IPS-20b (cell line): ENCODE results near the gene GUCA2B.

Source experiments
- H3K27ac ChIP-seq: one replicate; pipeline ENCODE4 v1.5.1; 2013; ENCODE audit warnings: low read length
- H3K27me3 ChIP-seq: 2 replicates; pipeline ENCODE4 v1.6.1; 2013; ENCODE audit warnings: mild to moderate bottlenecking, low read length, inconsistent platforms; ENCODE audit not compliant: insufficient read depth
- H3K36me3 ChIP-seq: 2 replicates; pipeline ENCODE4 v1.6.1; 2013; ENCODE audit warnings: low read depth, mild to moderate bottlenecking, inconsistent platforms, low read length, moderate library complexity; ENCODE audit not compliant: insufficient read depth
- H3K4me1 ChIP-seq: 2 replicates; pipeline ENCODE4 v1.6.1; 2013; ENCODE audit warnings: mild to moderate bottlenecking, control low read depth, inconsistent platforms, low read length, moderate library complexity; ENCODE audit not compliant: insufficient read depth
- H3K4me3 ChIP-seq: 2 replicates; pipeline ENCODE4 v1.5.1; 2013; ENCODE audit warnings: mild to moderate bottlenecking, low read length, inconsistent platforms
- H3K9ac ChIP-seq: 2 replicates; pipeline ENCODE4 v1.6.1; 2013; ENCODE audit warnings: low read depth, mild to moderate bottlenecking, inconsistent platforms, low read length, moderate library complexity
- H3K9me3 ChIP-seq: 2 replicates; pipeline ENCODE4 v1.6.1; 2013; ENCODE audit warnings: mild to moderate bottlenecking, low read depth, low read length, inconsistent platforms; ENCODE audit not compliant: insufficient read depth

Gene GUCA2B

DNA sequence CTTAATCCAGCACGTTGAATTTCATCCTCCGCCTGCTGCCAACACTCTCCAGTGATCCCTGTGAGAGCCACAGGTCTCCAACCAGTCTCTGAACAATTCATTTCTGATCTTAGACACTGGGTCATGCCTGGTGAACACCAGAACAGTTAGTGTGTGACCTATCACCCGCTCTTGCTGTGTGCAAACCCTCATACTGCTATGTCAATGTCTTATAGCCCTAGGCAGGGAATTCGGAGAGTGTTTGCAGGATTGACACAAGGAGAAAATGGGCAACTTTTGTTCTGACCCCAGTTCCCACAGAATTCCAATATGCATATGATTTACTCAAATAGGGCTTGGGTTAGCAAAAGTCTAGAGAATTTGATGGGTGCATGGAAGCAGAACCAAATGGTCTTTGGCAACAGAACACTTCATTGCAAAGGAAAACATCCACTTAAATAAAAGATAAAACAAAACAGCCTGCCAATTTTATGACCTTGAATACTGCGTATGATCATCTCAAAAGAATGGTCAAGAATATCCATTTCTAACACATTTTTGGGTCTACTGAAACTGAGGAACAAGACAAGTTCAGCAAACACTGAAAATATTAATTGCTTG lies 23.0 kb upstream of the GUCA2B start:
- Histone ChIP-seq H3K9me3 (no peaks in the 10 kb centered on the region), H3K27me3 (no peaks in the 10 kb centered on the region), H3K4me1 (no peaks in the 10 kb centered on the region), H3K9ac (no peak overlapping the region), H3K27ac (no peak overlapping the region), H3K36me3 (no peaks in the 10 kb centered on the region), H3K4me3 (no peak overlapping the region)

GRCh38 chr1:42133390-42133789 lies 19.8 kb upstream of the GUCA2B start:
- H3K4me3 ChIP-seq, result no peak overlapping the region

GRCh38 chr1:42133809-42134526 lies 19.2 kb upstream of the GUCA2B start:
- H3K4me1 ChIP-seq, result no peaks in the 10 kb centered on the region
- H3K27ac ChIP-seq, result no peak overlapping the region
- no peak overlapping the region for H3K9ac ChIP-seq
- no peak overlapping the region for H3K4me3 ChIP-seq
- H3K36me3 ChIP-seq, result no peaks in the 10 kb centered on the region
- no peaks in the 10 kb centered on the region for H3K27me3 ChIP-seq
- no peaks in the 10 kb centered on the region for H3K9me3 ChIP-seq

More at GRCh38 chr1:42133390-42133789, 19.8 kb upstream of the GUCA2B start:
- no peak overlapping the region for H3K27ac ChIP-seq
- no peaks in the 10 kb centered on the region for H3K9me3 ChIP-seq
- no peaks in the 10 kb centered on the region for H3K36me3 ChIP-seq
- no peaks in the 10 kb centered on the region for H3K27me3 ChIP-seq
- H3K9ac ChIP-seq, result no peak overlapping the region
- no peaks in the 10 kb centered on the region for H3K4me1 ChIP-seq

- Histone ChIP-seq H3K9me3 (no peaks in the 10 kb centered on the region), H3K27ac (no peak overlapping the region), H3K4me1 (no peaks in the 10 kb centered on the region), H3K27me3 (no peaks in the 10 kb centered on the region), H3K36me3 (no peaks in the 10 kb centered on the region), H3K9ac (no peak overlapping the region), H3K4me3 (no peak overlapping the region)
These were observed 17.8 kb upstream of the GUCA2B start for GRCh38 chr1:42135426-42135825.

GRCh38 chr1:42136466-42136865 lies 16.7 kb upstream of the GUCA2B start:
- Histone ChIP-seq H3K9me3 (no peaks in the 10 kb centered on the region), H3K4me3 (no peak overlapping the region), H3K9ac (no peak overlapping the region), H3K27ac (no peak overlapping the region), H3K27me3 (no peaks in the 10 kb centered on the region), H3K4me1 (no peaks in the 10 kb centered on the region), H3K36me3 (no peaks in the 10 kb centered on the region)

DNA sequence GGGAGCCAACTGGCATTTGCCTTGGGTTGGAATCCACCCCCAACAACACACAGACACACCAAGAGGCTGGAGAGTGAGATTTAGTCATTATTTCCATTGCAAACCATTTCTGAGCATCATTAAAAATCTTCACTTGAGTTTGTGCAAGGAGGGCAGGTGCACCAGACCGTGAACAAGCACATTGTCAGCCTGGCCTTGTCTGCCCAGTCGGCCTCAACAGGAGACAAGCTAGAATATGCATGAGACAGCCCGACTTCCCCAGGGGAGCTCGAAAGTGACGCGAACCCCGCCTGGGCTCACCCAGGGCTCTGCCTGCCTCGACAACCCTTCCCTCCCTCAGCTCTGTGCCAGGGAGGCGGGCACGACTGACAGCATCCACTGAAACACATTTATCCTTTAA lies 15.4 kb upstream of the GUCA2B start:
- Histone ChIP-seq H3K27ac (no peak overlapping the region), H3K36me3 (no peaks in the 10 kb centered on the region), H3K27me3 (no peaks in the 10 kb centered on the region), H3K9ac (no peak overlapping the region), H3K4me3 (no peak overlapping the region), H3K4me1 (no peaks in the 10 kb centered on the region), H3K9me3 (no peaks in the 10 kb centered on the region)

GRCh38 chr1:42138586-42138985 lies 14.6 kb upstream of the GUCA2B start:
- Histone ChIP-seq H3K27me3 (no peaks in the 10 kb centered on the region), H3K9me3 (no peaks in the 10 kb centered on the region), H3K4me1 (no peaks in the 10 kb centered on the region)

GRCh38 chr1:42139444-42139843 lies 13.8 kb upstream of the GUCA2B start:
- no peaks in the 10 kb centered on the region for H3K4me1 ChIP-seq
- no peak overlapping the region for H3K27ac ChIP-seq
- H3K36me3 ChIP-seq, result no peaks in the 10 kb centered on the region
- H3K4me3 ChIP-seq, result no peak overlapping the region
- H3K9ac ChIP-seq, result no peak overlapping the region
- no peaks in the 10 kb centered on the region for H3K9me3 ChIP-seq
- no peaks in the 10 kb centered on the region for H3K27me3 ChIP-seq

More at GRCh38 chr1:42138586-42138985, 14.6 kb upstream of the GUCA2B start:
- no peak overlapping the region for H3K4me3 ChIP-seq
- H3K27ac ChIP-seq, result no peak overlapping the region
- no peak overlapping the region for H3K9ac ChIP-seq
- H3K36me3 ChIP-seq, result no peaks in the 10 kb centered on the region

DNA sequence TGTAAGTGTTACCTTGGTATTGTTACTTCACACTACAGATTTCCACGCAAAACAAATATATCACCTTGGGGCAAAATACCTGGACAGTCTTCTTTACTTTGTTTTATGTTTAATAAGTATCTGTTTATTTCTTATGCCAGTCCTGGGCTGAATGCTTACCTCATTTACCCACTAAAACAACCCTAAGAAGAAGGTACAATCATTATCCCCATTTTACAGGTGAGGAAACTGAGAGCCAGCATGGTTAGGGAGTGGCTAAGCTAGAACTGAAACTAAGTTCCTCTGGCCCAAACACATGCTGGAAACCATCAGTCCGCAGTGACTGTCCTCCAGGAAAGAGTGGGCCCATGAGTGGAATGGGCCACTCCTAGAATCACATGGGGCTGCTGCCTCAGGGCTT lies 13.0 kb upstream of the GUCA2B start:
- Histone ChIP-seq H3K27me3 (no peaks in the 10 kb centered on the region), H3K36me3 (no peaks in the 10 kb centered on the region), H3K9me3 (no peaks in the 10 kb centered on the region), H3K4me1 (no peaks in the 10 kb centered on the region), H3K27ac (no peak overlapping the region), H3K9ac (no peak overlapping the region), H3K4me3 (no peak overlapping the region)

DNA sequence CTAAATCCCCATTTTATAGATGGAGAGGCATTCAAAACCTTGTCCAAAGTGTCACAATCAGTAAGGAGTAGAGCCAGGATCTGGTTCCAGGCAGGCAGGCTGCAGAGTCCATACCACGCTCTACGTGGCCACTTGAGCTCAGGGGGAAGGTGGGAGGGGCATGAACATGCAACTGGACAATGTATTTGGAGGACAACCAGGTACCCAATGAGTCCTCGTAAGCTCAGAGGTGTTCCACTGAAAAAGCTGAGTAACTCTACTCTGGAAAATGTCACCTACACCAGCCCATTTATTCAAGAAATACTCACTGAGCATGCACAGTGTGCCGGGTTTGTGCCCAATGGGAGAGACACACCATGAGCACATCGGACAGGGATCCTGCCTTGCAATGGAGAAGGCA lies 11.2 kb upstream of the GUCA2B start:
- Histone ChIP-seq H3K4me1 (no peaks in the 10 kb centered on the region), H3K4me3 (no peak overlapping the region), H3K27me3 (no peaks in the 10 kb centered on the region), H3K36me3 (no peaks in the 10 kb centered on the region), H3K9ac (no peak overlapping the region), H3K27ac (no peak overlapping the region), H3K9me3 (no peaks in the 10 kb centered on the region)

DNA sequence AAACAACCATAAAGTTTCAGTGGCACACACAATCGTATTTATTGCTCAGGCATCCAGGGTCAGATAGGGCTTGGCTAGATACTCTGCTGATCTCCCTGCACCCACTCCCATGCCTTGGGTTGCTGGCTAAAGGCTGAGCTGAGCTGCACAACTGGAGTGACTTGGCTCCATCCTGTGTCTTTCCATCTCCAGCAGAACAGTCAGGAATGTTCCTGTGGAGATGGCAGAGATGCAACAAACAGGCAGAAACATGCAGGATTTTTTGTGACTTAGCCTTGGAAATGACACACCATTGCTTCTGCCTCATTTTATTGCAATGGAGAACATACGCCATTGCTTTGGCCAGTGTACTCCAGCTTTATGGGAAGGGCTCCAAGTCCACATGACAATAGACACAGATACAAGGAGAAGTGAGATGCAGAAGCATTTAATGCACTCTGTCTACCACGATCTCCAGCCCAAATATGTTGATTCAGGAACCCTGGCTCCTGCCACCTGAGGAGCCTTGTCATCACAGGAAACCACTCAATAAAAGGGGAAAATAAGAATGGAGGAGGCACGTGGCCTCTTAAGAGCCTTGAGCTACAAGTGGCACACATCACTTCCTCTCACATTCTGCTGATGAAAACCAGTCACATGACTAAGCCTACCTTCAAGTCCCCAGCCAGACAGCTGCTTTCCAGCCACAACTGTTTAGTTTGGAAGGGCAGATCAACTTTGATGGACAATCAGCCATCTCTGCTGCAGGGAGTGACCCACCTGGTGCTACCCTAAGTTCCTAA lies 10.1 kb upstream of the GUCA2B start:
- no peak overlapping the region for H3K27ac ChIP-seq
- no peaks in the 10 kb centered on the region for H3K9me3 ChIP-seq
- H3K4me1 ChIP-seq, result no peaks in the 10 kb centered on the region
- H3K36me3 ChIP-seq, result no peaks in the 10 kb centered on the region
- H3K9ac ChIP-seq, result no peak overlapping the region
- no peak overlapping the region for H3K4me3 ChIP-seq
- no peaks in the 10 kb centered on the region for H3K27me3 ChIP-seq
